OCI-LY7 (cell line): ENCODE results near the gene CTAGE8.
"Not testable (repeated sequence)": the region's sequence is repeated elsewhere in the genome, so short reads cannot be mapped to it uniquely, and the experiment has no call there.

Source experiments
- EZH2phosphoT487 ChIP-seq: fragments of 200-600 bp; sonication (generic); IDR thresholded peaks from 2 replicates; pipeline ENCODE4 v1.6.1; 2018; ENCODE audit warnings: low read depth, borderline replicate concordance, mild to moderate bottlenecking, mixed run types, antibody characterized with exemption, low read length, moderate library complexity, mixed read lengths
- TF ChIP-seq, protein P1 (sequence below): fragments of 200-600 bp; sonication (generic); conservative IDR thresholded peaks from 2 replicates; pipeline ENCODE4 v1.5.1; 2014; ENCODE audit warnings: mild to moderate bottlenecking, antibody characterized with exemption, low read length, moderate library complexity, mixed read lengths

- TF ChIP-seq, protein P1, sequence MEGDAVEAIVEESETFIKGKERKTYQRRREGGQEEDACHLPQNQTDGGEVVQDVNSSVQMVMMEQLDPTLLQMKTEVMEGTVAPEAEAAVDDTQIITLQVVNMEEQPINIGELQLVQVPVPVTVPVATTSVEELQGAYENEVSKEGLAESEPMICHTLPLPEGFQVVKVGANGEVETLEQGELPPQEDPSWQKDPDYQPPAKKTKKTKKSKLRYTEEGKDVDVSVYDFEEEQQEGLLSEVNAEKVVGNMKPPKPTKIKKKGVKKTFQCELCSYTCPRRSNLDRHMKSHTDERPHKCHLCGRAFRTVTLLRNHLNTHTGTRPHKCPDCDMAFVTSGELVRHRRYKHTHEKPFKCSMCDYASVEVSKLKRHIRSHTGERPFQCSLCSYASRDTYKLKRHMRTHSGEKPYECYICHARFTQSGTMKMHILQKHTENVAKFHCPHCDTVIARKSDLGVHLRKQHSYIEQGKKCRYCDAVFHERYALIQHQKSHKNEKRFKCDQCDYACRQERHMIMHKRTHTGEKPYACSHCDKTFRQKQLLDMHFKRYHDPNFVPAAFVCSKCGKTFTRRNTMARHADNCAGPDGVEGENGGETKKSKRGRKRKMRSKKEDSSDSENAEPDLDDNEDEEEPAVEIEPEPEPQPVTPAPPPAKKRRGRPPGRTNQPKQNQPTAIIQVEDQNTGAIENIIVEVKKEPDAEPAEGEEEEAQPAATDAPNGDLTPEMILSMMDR, result not testable (repeated sequence)
- not testable (repeated sequence) for TF ChIP-seq EZH2phosphoT487
These were observed 42.1 kb upstream of the CTAGE8 start for GRCh38 chr7:144311218-144311617.
